ENCODE results near the gene RHOT1. TPM values are rescaled to one million over a fixed set of nuclear protein-coding genes. Genes with fewer than 3 reads are reported as not detected.

Gene RHOT1
- total and polyA plus RNA-seq, 2 donors (not counting 3 experiments of a cell fraction or from before 2014, with no cell fraction given) = 23.5 to 28.8 TPM

GRCh38 chr17:32124985-32125847 lies 17.1 kb upstream of the RHOT1 start:
- peaks cover 4% of the 10 kb centered on the region for H3K4me1 ChIP-seq (ENCODE audit: control insufficient read depth, extremely low read depth, insufficient read depth, low read length)
- POLR2A ChIA-PET = interaction anchor here (0.7 kb wide), 1 partner anchor 151 kb away, joined by 3 read pairs; no protein-coding TSS in a partner anchor
- H3K4me2 ChIP-seq (ENCODE audit: insufficient read depth, low read length) = no peak overlapping the region
- H3K9ac ChIP-seq (replicated peaks; ENCODE audit: extremely low read depth, insufficient read depth, low read length) = no peak overlapping the region
- TF ChIP-seq MYC (IDR thresholded peaks at IDR 0.05; ENCODE audit: low read depth, low read length) (no peak), GATA2 (IDR thresholded peaks at IDR 0.05; ENCODE audit: insufficient read depth, insufficient read length, low read depth, low read length) (peak; percentile 39), EZH2 (IDR thresholded peaks at IDR 0.05; ENCODE audit: borderline replicate concordance, low read depth, low read length, severe bottlenecking) (no peak)
- dilution Hi-C loops (cut with MboI; ENCODE audit: extremely low pct_ligation_motif_present, low sequenced_read_pairs) (no loop called here), intact Hi-C loops (cut with micrococcal nuclease) (no loop called here)
- H3K9me3 ChIP-seq (replicated peaks; ENCODE audit: control insufficient read depth, insufficient read depth, low read length) = no peaks in the 10 kb centered on the region
- no peaks in the 10 kb centered on the region for H3K79me2 ChIP-seq (ENCODE audit: control insufficient read depth, insufficient read depth, low read length)
- no peaks in the 10 kb centered on the region for H3K9me1 ChIP-seq (replicated peaks; ENCODE audit: control insufficient read depth, extremely low read depth, insufficient read depth, low read length)
- no TSS peak for BruUV-seq (replicated peaks)
- CTCF ChIA-PET = interaction anchor here (0.7 to 1.3 kb wide), 5 partner anchors 11 to 17 kb away, joined by 3 to 6 read pairs (median 4); partner anchors contain the start of gene RHOT1
- no peaks in the 10 kb centered on the region for H3K36me3 ChIP-seq (ENCODE audit: control insufficient read depth in 2 of 2, extremely low read depth in 1 of 2, insufficient read depth in 2 of 2, low read length in 2 of 2)
- H3K27me3 ChIP-seq (ENCODE audit: control insufficient read depth in 2 of 2, insufficient read depth in 2 of 2, low read length in 2 of 2) = no peaks in the 10 kb centered on the region
- H3K4me3 ChIP-seq (replicated peaks in 1 of 3; ENCODE audit: insufficient read depth in 1 of 3, low read depth in 1 of 3, low read length in 3 of 3) = no peak overlapping the region
- no peaks in the 10 kb centered on the region for H4K20me1 ChIP-seq (replicated peaks; ENCODE audit: control insufficient read depth, extremely low read depth, insufficient read depth, low read length)
- DNase-seq (ENCODE audit: low read depth, low spot score) (no peak), FAIRE-seq (no peak)
- H3K27ac ChIP-seq (ENCODE audit: insufficient read depth, low read depth, low read length) = no peak overlapping the region
- peak overlapping the region; percentile 78 for H2AFZ ChIP-seq (ENCODE audit: low read depth, low read length)

DNA sequence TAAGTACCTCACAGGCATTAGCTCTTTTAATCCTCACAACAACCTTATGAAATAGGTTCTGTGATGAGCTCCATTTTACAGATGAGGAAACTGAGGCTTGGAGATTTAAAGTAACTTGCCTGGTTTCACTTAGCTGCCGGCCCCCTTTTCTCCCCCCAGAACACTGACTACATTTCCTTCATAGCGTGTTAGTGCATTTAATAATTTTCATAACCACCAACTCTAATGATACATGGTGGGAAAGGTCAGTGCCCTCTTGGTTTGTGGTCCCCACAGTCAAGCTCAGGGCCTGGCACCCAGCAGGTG lies 16.5 kb upstream of the RHOT1 start:
- dilution Hi-C loops (cut with MboI; ENCODE audit: extremely low pct_ligation_motif_present, low sequenced_read_pairs) = no loop called here
- intact Hi-C loops (cut with micrococcal nuclease) = no loop called here
- POLR2A ChIA-PET = no interaction called here
- Histone ChIP-seq H3K9me3 (replicated peaks; ENCODE audit: control insufficient read depth, insufficient read depth, low read length) (no peaks in the 10 kb centered on the region), H3K27me3 (ENCODE audit: control insufficient read depth in 2 of 2, insufficient read depth in 2 of 2, low read length in 2 of 2) (no peaks in the 10 kb centered on the region), H2AFZ (ENCODE audit: low read depth, low read length) (no peak overlapping the region), H3K36me3 (ENCODE audit: control insufficient read depth in 2 of 2, extremely low read depth in 1 of 2, insufficient read depth in 2 of 2, low read length in 2 of 2) (no peaks in the 10 kb centered on the region), H3K4me1 (ENCODE audit: control insufficient read depth, extremely low read depth, insufficient read depth, low read length) (peaks cover 4% of the 10 kb centered on the region), H3K27ac (ENCODE audit: insufficient read depth, low read depth, low read length) (no peak overlapping the region), H3K9ac (replicated peaks; ENCODE audit: extremely low read depth, insufficient read depth, low read length) (no peak overlapping the region), H3K79me2 (ENCODE audit: control insufficient read depth, insufficient read depth, low read length) (no peaks in the 10 kb centered on the region), H3K4me2 (ENCODE audit: insufficient read depth, low read length) (no peak overlapping the region), H3K4me3 (replicated peaks in 1 of 3; ENCODE audit: insufficient read depth in 1 of 3, low read depth in 1 of 3, low read length in 3 of 3) (no peak overlapping the region), H4K20me1 (replicated peaks; ENCODE audit: control insufficient read depth, extremely low read depth, insufficient read depth, low read length) (no peaks in the 10 kb centered on the region), H3K9me1 (replicated peaks; ENCODE audit: control insufficient read depth, extremely low read depth, insufficient read depth, low read length) (no peaks in the 10 kb centered on the region)
- DNase-seq (ENCODE audit: low read depth, low spot score) (no peak), FAIRE-seq (no peak)
- CTCF ChIA-PET = interaction anchor here (1.2 to 1.5 kb wide), 3 partner anchors 10 to 14 kb away, joined by 4 to 6 read pairs (median 6); no protein-coding TSS in a partner anchor
- no TSS peak for BruUV-seq (replicated peaks)
- TF ChIP-seq EZH2 (IDR thresholded peaks at IDR 0.05; ENCODE audit: borderline replicate concordance, low read depth, low read length, severe bottlenecking) = no peak
- TF ChIP-seq CTCF (IDR thresholded peaks at IDR 0.05; ENCODE audit: extremely low read depth in 1 of 2, insufficient read depth in 1 of 2, low read depth in 1 of 2, low read length in 2 of 2) = no peak
- TF ChIP-seq FOS (IDR thresholded peaks at IDR 0.05; ENCODE audit: borderline replicate concordance, insufficient read depth, low read length) = no peak
- TF ChIP-seq POLR2A (IDR thresholded peaks at IDR 0.05; ENCODE audit: low read depth, low read length) = no peak
- TF ChIP-seq, protein P1, sequence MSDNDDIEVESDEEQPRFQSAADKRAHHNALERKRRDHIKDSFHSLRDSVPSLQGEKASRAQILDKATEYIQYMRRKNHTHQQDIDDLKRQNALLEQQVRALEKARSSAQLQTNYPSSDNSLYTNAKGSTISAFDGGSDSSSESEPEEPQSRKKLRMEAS (IDR thresholded peaks at IDR 0.05; ENCODE audit: insufficient read depth, insufficient read length) = no peak
- no peak for TF ChIP-seq POLR2AphosphoS5 (IDR thresholded peaks at IDR 0.05; ENCODE audit: insufficient read depth, low read depth, low read length)
- TF ChIP-seq JUN (IDR thresholded peaks at IDR 0.05; ENCODE audit: borderline replicate concordance, insufficient read depth, insufficient read length, low read depth) = no peak
- TF ChIP-seq MYC (IDR thresholded peaks at IDR 0.05; ENCODE audit: low read depth, low read length) = no peak
- TF ChIP-seq GATA2 (IDR thresholded peaks at IDR 0.05; ENCODE audit: insufficient read depth, insufficient read length, low read depth, low read length) = no peak

Measured in endothelial cell of umbilical vein (primary cell).